NCI-H526 (cell line): ENCODE results near the gene ZFP64.
"Not testable (repeated sequence)": the region's sequence is repeated elsewhere in the genome, so short reads cannot be mapped to it uniquely, and the experiment has no call there.

Experiments used
- DNase-seq, 2 experiments: peaks; one replicate each; lab custom pipeline; 2025; lab: John Stamatoyannopoulos, UW

The ZFP64 gene

DNA sequence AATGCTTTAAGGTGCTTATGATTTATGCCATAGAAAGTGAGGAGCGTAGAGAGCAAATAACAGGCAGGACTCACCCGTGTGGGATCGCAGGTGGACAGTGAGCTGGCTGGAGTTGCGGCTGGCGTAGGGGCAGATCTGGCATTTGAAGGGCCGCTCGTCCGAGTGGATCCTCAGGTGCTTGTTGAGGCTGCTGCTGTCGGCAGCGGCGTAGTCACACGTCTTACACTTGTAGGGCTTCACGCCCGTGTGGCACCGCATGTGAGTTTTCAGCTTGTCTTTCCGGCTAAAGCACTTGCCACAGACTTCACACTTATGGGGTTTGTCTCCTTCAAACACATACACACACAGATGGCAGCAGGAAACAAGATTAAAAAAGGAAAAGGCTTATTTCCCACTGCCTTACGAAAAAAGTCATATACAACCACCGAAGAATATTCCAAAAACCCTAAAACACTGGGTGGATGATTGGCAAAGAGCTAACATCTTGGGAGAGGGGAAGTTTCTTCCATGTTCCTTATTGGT lies 31.5 kb downstream of the ZFP64 start:
- no peak for DNase-seq

DNA sequence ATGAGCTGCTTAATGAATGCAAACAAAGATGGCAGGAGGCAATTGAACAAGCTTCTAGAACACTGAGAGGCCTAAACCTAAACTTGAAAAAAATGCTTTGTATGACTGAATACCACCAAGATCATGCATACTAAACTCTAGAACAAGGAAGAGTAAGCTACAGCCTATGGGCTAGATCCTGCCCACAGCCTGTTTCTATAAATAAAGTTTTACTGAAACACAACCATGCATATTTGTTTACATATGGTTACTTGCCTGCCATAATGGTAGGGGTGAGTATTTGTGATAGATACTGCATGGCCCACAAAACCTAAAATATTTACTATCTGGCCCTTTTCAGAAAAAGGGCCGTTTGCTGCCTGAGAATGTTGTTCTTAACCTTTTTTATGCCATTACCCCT lies 37.0 kb downstream of the ZFP64 start:
- DNase-seq = no peak

DNA sequence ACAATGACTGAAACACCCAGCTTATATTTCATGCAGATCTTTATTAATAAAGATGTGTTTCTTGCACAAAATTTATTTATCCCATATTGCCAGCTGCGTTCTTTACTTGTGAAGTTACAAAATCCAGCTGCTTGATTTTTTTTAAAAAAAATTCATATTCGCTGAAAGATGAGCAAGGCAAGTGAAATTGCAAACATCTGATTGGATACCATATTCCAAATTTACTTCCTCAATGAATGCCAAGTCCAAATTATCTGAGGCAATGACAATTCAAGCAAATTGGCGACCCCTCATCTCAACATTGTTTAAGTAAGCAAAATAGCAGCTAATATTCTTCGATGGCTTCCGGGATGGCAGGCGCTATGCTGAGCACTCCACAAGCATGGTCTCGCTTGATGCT lies 37.7 kb downstream of the ZFP64 start:
- no peak for DNase-seq

DNA sequence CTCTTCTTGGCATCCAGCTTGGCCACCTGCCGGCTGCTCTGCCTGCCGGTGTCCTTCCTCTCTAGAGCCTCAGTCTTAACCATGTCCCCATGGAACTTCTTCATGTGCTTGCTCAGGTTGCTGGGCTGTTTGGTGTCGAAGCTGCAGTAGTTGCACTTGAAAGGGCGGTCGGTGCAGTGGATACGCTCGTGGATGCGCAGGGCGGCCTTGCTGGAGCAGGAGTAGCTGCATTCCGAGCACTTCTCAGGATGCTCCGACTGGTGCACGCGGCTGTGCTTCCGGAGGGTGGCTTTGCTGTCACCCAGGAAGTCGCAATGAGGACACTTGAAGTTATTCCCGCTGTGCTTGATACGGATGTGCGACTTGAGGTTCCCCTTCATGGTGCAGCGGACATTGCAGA lies 38.7 kb downstream of the ZFP64 start:
- no peak for DNase-seq

DNA sequence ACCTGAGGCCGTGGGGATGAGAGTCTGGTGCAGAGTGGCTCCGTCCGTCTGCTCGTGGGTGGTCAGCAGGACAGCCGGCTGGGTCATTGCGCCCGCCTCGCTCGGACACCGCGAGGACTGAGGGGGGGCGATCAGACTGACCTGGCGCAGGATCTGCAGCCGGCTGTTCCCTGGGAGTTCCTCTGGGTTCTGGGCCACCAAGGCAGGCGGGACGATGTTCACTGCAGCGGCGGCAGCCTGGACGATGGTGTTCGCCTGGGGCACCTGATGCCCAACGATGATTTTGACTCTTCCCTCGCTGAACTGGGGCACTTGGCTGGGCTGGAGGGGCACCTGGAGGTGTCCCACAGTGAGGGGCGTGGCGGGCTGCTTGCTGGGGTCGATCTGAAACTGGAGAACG lies 39.2 kb downstream of the ZFP64 start:
- DNase-seq = no peak

DNA sequence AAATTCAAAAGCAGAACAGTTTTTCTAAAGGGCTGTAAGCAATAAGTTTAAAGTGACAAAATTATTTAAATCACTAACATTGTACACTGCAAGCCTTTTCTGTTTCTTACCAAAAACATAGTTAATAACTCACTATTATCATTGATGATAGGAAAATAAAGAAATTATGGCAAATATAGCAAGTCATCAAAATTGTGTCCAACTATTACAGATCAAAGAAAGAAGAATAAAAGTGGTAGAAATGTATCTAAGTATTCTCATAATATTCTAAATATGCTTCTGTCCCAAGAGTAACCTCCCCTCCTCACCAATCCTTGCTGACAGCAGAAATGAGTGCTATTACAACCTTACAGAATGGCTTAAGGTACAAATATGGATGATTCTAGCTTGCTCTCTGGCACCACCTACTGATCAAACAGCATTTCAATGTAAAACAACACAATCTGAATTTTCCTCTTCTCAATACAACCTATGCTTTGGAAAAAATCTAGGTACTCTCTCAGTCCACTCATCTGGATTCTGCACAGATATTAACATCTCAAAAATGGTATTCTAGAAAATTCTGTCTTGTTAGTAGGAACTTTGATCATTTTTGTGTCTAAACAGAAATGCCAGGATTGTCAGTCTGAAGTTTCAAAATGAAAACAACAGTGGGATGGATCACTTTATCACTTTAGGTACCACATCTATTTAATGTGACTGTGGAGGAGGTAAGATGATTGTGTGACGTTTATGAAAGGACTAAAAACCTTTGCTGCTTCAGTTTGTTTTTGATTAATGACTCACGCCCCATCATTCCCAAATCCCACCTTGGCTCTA lies 40.9 kb downstream of the ZFP64 start:
- DNase-seq = peak in 1 of 2 experiments; percentile 70

DNA sequence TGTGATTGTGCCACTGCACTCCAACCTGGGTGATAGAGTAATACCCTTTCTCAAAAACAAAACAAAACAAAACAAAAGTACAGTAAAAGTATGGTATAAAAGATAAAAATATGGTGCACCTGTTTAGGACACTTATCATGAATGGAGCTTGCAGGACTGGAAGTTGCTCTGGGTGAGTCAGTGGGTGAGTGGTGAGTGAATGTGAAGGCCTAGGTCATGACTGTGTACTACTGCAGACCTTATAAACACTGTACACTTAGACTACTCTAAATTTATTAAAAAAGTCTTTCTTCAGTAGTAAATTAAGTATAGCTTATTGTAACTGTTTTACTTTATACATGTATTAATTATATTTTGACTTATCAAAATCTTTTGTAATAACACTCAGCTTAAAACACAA lies 46.0 kb downstream of the ZFP64 start:
- DNase-seq = no peak

DNA sequence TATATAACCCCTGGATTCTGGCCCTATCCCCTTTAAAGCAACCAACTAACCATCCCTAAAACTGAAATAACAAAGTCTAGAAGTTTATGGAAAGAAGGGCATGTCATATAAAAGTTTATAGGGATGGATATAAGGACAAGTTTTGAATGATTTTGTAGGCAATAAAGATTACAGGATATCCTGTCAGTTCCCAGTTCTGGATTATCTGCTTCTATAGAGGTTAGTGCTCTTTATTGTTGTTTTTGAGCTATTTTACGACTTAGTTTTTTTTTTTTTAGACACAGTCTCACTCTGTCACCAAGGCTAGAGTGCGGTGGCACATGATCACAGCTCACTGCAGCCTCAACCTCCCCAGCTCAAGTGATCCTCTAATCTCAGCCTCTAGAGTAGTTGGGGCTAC lies 48.3 kb downstream of the ZFP64 start:
- DNase-seq = no peak

DNA sequence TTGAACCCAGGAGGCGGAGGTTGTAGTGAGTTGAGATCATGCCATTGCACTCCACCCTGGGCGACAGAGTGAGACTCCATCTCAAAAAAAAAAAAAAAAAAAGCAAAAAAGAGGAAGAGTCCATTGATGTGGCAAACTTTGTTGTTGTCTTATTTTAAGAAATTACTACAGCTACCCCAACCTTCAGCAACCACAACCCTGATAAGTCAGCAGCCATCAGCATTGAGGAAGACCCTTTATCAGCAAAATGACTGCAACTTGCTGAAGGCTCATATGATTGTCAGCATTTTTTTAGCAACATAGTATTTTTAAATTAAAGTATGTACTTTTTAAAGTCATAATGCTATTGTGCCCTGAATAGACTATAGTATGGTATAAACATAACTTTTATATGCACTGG lies 48.8 kb downstream of the ZFP64 start:
- DNase-seq = no peak

DNA sequence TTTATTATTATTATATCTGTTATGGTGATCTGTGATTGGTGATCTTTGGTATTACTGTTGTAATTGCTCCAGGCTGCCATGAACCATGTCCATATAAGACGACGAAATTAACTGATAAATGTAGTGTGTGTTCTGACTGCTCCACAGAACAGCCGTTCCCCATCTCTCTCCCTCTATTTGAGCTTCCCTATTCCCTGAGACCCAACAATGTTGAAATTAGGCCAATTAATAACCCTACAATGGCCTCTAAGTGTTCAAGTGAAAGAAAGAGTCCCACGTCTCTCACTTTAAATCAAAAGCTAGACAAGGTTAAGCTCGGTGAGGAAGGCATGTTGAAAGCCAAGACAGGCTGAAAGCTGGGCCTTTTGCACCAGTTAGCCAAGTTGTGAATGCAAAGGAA lies 51.6 kb downstream of the ZFP64 start:
- no peak for DNase-seq

DNA sequence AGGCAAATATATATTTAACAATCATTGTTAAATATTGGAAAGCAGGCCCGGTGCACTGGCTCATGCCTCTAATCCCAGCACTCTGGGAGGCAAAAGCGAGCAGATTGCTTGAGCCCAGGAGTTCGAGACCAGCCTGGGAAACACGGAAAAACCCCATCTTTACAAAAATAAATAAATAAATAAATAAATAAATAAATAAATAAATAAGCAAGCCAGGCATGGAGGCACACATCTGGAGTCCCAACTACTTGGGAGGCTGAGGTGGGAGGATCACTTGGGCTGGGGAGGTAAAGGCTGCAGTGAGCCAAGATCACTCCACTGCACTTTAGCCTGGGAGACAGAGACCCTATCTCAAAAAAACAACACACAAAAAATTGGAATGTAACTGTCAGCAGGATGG lies 53.7 kb downstream of the ZFP64 start:
- DNase-seq = no peak

DNA sequence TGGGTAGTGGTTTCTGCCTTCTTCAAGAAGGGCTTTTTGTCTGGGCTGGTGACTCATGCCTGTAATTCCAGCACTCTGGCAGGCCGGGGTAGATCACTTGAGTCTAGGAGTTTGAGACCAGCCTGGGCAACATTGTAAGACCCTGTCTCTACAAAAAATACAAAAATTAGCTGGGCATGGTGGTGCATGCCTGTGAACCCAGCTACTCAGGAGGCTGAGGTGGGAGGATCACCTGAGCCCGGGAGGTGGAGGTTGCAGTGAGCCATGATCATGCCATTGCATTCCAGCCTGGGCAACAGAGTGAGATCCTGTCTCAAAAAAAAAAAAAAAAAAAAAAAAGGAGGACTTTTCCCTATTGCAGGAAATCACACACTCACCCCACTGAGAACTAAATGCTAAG lies 57.9 kb downstream of the ZFP64 start:
- not testable (repeated sequence) for DNase-seq

DNA sequence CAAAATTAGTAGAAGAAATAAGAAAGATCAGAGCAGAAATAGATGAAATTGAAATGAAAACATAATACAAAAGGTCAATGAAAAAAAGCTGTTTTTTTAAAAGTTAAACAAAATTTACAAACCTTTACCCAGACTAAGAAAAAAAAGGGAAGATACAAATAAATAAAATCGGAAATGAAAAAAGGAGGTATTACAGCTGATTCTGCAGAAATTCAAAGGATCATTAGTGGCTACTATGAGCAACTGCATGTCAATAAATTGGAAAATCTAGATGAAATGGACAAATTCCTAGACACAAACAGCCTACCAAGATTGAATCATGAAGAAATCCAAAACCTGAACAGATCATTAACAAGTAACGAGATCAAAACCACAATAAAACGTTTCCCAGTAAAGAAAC lies 59.2 kb downstream of the ZFP64 start:
- no peak for DNase-seq

DNA sequence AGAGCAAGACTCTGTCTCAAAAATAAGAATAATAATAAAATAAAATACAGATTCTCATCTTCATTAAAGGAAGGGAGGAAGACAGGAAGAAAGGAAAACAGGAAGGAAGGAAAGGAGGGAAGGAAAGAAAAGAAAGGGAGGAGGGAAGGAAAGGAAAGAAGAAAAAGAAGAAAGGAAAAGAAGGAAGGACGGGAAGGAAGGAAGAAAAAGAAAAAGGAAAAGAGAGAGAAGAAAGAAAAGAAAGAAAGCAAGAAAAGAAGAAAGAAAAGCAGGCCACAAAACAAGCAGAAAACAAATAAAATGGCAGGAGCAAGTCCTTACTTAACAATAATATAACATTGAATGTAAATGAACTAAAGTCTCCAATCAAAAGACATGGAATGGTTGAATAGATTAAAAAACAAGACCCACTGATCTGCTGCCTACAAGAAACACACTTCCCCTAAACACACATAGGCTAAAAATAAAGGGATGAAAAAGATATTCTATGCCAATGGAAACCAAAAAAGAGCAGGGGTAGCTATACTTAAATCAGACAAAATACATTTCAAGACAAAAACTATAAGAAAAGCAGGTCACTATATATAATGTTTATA lies 60.4 kb downstream of the ZFP64 start:
- no peak for DNase-seq

DNA sequence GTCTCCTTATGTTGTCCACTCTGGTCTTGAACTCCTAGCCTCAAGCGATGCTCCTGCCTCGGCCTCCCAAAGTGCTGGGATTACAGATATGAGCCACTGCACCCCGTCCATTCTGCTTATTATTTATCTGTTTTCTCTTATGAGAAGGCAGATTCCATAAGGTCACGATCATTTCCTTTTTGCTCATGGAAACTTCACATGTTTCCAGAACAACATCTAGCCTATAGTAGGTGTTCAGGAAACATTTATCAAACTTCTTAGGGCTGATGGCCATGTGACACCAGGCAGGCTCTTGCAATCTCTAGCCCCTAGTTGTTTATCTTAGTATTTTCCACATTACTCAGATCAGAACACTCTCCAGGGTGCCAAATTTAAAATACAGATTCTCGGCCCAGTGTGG lies 61.2 kb downstream of the ZFP64 start:
- DNase-seq = no peak

DNA sequence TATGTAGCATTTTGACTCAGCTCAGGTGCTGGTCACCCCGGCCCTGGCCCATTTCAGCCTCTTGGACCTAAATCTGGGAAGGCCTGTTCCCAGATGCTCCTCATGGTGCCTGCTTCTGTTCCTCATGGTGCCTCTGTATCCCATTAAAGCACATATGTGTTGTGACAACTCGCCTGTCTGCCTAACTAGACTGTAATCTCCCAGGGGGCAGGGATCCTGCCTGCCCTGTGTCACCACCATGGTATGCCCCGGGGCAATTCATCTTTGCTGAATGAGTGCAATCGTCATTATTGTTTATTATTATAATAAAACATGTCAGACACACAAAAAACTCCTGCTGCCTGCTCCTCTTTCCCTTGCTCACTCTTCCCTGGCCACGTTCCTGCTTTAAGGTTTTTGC lies 62.0 kb downstream of the ZFP64 start:
- no peak for DNase-seq

DNA sequence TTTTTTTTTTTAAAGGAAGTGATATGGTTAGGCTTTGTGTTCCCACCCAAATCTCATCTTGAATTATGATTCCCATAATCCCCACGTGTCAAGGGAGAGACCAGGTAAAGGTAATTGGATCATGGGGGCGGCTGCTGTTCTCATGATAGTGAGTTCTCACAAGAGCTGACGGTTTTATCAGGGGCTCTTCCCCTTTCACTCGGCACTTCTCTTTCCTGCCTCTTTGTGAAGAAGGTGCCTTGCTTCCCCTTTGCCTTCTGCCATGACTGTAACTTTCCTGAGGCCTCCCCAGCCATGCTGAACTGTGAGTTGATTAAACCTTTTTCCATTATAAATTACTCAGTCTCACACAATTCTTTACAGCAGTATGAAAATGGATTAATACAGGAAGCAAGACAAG lies 64.3 kb downstream of the ZFP64 start:
- no peak for DNase-seq

DNA sequence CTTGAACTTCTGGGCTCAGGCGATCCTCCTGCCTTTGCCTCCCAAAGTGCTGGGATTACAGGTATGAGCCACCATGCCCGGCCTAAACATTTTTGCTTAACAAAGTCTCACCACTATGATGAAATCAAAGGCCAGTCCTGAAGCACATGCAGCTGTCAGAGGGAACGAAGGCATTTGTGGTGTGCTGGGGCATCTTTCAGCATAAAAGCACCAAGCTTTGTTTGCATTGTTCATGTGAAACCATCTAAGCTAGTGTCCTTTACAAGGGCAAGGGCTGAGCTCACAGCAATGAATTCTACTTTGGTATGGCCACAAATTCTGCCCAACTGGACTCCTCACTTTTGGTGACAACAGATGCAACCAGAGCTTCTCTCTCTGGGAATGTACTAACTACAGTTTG lies 66.8 kb downstream of the ZFP64 start:
- no peak for DNase-seq

DNA sequence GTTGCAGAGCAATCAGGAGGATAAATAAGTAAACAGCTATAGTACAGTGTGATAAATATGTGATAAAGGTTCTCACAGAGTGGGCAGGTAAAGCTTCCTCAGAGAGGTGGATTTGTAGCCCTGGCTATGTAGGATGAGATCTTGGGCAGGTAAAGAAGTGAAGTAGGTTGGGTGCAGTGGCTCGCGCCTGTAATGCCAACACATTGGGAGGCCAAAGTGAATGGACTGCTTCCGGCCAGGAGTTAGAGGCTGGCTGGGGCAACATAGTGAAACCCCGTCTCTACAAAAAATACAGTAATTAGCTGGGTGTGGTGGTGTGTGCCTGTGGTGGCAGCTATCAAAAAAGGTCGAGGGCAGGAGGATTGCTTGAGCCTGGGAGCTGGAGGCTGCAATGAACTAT lies 72.9 kb downstream of the ZFP64 start:
- DNase-seq = no peak

DNA sequence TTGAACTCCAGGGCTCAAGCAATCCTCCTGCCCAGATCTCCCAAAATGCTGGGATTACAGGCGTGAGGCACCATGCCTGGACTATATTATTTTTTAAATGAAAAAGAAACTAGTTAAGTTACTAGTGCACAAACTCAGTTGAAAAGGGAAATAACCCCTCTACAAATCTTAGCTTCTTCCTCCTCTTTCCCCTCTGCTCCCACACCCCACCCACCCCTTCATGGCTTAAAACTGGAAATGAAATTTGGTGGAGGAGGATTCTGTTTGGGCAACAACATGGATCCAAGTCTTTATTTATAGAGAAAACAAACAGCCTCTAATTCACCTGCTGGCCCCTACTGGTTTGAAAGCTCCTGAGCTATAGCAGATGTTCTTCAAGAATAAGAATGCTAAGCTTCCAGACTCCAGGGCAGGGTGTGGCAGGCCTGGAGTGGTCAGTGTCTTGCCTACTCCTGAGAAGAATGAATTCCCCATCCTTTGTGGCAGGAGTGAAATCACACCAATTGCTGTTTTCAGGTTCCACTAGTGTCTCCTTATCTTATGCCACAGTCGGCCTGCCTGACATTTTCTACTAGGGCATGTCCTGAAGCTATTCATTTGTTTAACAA lies 73.5 kb downstream of the ZFP64 start:
- DNase-seq = no peak

DNA sequence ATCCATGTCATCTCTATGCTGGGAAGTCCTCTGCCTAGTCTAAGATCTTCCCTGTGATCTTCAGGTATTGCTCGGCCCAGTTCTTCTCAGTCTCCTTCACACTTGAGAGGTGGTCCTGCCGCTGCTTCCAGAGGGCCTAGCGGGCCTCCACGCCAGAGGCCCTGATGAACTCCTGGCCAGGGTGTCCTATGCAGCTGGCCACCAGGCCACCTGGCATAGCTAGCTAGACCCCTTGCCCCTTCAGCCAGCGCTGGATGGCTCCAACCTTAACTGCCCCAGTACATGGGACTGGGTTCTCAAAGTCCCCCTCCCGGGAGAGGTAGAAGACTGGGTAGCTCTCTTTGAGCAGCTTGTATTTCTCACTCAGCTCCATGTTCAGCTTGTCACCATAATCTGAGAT lies 81.1 kb downstream of the ZFP64 start:
- no peak for DNase-seq

DNA sequence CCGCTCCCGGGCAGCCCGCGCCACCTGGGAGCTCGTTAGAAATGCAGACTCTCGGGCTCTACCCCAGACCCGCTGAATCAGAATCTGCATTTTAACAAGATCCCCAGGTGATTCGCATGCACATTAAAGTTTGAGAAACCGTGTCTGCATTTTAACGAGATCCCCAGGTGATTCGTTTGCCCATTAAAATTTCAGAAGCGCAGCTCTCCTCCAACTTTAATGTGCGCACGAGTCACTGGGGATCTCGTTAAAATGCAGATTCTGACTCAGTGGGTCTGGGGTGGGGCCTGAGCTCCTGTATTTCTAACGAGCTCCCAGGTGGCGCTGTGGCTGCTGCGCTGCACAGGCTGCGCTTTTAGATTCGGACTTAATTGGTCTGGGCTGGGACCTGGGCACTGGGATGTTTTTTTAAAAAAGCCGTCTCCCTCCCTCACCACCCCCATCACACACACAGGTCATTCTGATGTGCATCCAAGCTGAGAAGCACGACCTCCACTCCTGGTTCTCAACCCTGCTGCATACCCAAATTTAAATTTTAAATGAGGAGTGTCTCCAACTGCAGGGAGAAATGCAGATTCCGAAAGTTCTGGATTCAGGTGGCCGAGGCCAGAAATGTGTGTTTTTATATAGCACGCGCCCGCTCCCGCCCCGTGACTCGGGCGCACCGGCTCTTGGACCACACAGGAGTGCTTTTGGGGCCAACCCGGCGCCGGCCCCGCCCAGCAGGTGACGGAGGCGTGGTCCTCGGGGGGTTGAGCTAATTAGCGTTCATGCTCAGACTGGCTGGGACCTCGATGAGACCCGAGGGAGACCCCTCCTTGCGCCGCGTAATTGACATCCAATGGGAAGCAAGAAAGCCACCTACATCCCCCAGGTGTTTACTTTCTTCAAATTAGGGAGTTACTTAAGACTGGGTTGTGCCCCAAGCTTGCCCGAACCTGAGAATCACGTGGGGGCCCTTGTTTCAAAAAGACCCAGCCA lies 85.8 kb downstream of the ZFP64 start:
- DNase-seq = peak; percentile 32 to 69
